K562 (cell line): ENCODE measurements around the gene HP1BP3. TPM values are rescaled to one million over a fixed set of nuclear protein-coding genes. Genes with fewer than 3 reads are reported as not detected.

Experiments
- ARID4B ChIP-seq: sonication (generic); formaldehyde crosslinking; IDR thresholded peaks from 2 replicates; pipeline ENCODE4 v1.8.0; 2022; ENCODE audit warnings: mild to moderate bottlenecking, missing genetic modification reagents
- BRCA1 ChIP-seq, 2 experiments: fragments of 450-650 bp in 1 of 2; sonication (generic) in 1 of 2; formaldehyde crosslinking in 1 of 2; IDR thresholded peaks; 2 replicates each; pipeline versions ENCODE4 v1.5.0 to v1.6.1; 2017 to 2020; ENCODE audit warnings: mild to moderate bottlenecking in 1 of 2, missing genetic modification reagents in 1 of 2
- CCAR2 ChIP-seq: fragments of 200-400 bp; formaldehyde crosslinking; IDR thresholded peaks from 2 replicates; pipeline ENCODE4 v1.6.1; 2017; ENCODE audit warnings: mild to moderate bottlenecking, low read depth, low read length
- E2F3 ChIP-seq: fragments of 250-450 bp; sonication (Bioruptor Pico); IDR thresholded peaks from 2 replicates; pipeline ENCODE4 v1.4.0; 2020; ENCODE audit warnings: mild to moderate bottlenecking
- FOXJ2 ChIP-seq: fragments of 200-800 bp; sonication (Bioruptor generic); IDR thresholded peaks from 2 replicates; pipeline ENCODE4 v1.6.1; 2016; ENCODE audit warnings: missing genetic modification characterization, missing compliant biosample characterization
- HMGN3 ChIP-seq: IDR thresholded peaks from 2 replicates; pipeline ENCODE4 v1.6.1; 2011; ENCODE audit warnings: borderline replicate concordance, low read depth, mild to moderate bottlenecking, mixed read lengths, low read length; ENCODE audit not compliant: insufficient read length; ENCODE audit errors: extremely low read depth
- KDM4B ChIP-seq, 2 experiments: fragments of 450-650 bp in 1 of 2; sonication (generic) in 1 of 2; IDR thresholded peaks; 2 replicates each; pipeline ENCODE4 v1.6.1; 2016 to 2017; ENCODE audit warnings: borderline replicate concordance in 2 of 2, antibody characterized with exemption in 1 of 2, low read depth in 1 of 2, mild to moderate bottlenecking in 1 of 2
- MED1 ChIP-seq: sonication (generic); formaldehyde crosslinking; IDR thresholded peaks from 2 replicates; pipeline ENCODE4 v1.8.1; 2023; ENCODE audit warnings: missing genetic modification reagents, borderline replicate concordance
- PHF8 ChIP-seq: fragments of 200-600 bp; sonication (generic); IDR thresholded peaks from 2 replicates; pipeline ENCODE4 v1.6.1; 2012; ENCODE audit warnings: mixed run types, mild to moderate bottlenecking, inconsistent platforms, low read length, moderate library complexity, borderline replicate concordance
- POLR3A ChIP-seq: IDR thresholded peaks from 2 replicates; pipeline ENCODE4 v1.6.1; 2011; ENCODE audit warnings: borderline replicate concordance, mild to moderate bottlenecking, moderate library complexity; ENCODE audit not compliant: insufficient read length, insufficient read depth; ENCODE audit errors: extremely low read depth
- RBM14 ChIP-seq: fragments of 200-400 bp; formaldehyde crosslinking; IDR thresholded peaks from 2 replicates; pipeline ENCODE4 v1.6.1; 2018; ENCODE audit warnings: low read depth, mild to moderate bottlenecking, low read length, moderate library complexity, borderline replicate concordance; ENCODE audit not compliant: insufficient read depth
- RFX1 ChIP-seq: fragments of 450-650 bp; IDR thresholded peaks from 2 replicates; pipeline ENCODE4 v1.6.1; 2016; ENCODE audit warnings: mild to moderate bottlenecking, moderate library complexity
- SIN3A ChIP-seq, 2 experiments: fragments of 150-350 bp in 1 of 2; IDR thresholded peaks; 2 replicates each; pipeline ENCODE4 v1.6.1; 2011 to 2016; ENCODE audit warnings: borderline replicate concordance in 2 of 2, low read depth in 2 of 2, low read length in 2 of 2, mild to moderate bottlenecking in 2 of 2, moderate library complexity in 2 of 2; ENCODE audit not compliant: control insufficient read depth in 1 of 2
- SMARCA4 ChIP-seq: fragments of 450-650 bp; IDR thresholded peaks from 2 replicates; pipeline ENCODE4 v1.6.1; 2016
- ZFX ChIP-seq: sonication (generic); formaldehyde crosslinking; IDR thresholded peaks from 2 replicates; pipeline ENCODE4 v1.8.0; 2022; ENCODE audit warnings: mild to moderate bottlenecking, missing genetic modification reagents, moderate library complexity
- ZNF75A ChIP-seq: fragments of 450-650 bp; formaldehyde crosslinking; IDR thresholded peaks from 2 replicates; pipeline ENCODE4 v1.4.0; 2020; ENCODE audit warnings: mild to moderate bottlenecking
- polyA plus RNA-seq, 8 experiments: library from polyadenylated mRNA; depleted of rRNA in 4 of 8; stranded (reverse) in 5 of 8; unstranded in 3 of 8; fragments of >200 nt; fragmentation: Nextera tagmentation in 2 of 8; fragmentation: Illumina TruSeq in 1 of 8; extraction: Ambion mirVana in 2 of 8; extraction: Trizol in 1 of 8; gene quantifications; 2 replicates each; pipeline versions ENCODE4 v1.2.1 to v1.2.3, GENCODE V29; 2011 to 2014; ENCODE audit warnings: inconsistent platforms in 1 of 8, missing spikeins in 1 of 8
- total RNA-seq, 7 experiments: library from RNA; depleted of rRNA in 6 of 7; stranded (reverse); fragments of >200 nt in 6 of 7; fragmentation: Illumina TruSeq in 2 of 7; extraction: Trizol in 2 of 7; gene quantifications; 2 replicates each; pipeline versions ENCODE4 v1.2.1 to v1.2.3, GENCODE V29; 2011 to 2021; ENCODE audit warnings: low replicate concordance in 1 of 7
- TF ChIP-seq, protein P1 (sequence below), 3 experiments: fragments of 200-800 bp in 1 of 3; sonication (Bioruptor generic) in 1 of 3; sonication (generic) in 1 of 3; formaldehyde crosslinking in 1 of 3; IDR thresholded peaks; 2 replicates each; pipeline versions ENCODE4 v1.6.1 to v1.8.0; 2016 to 2022; ENCODE audit warnings: mild to moderate bottlenecking in 2 of 3, missing compliant biosample characterization in 2 of 3, missing genetic modification characterization in 2 of 3, missing genetic modification reagents in 1 of 3
- TF ChIP-seq, protein P2 (sequence below), 2 experiments: fragments of 450-650 bp; conservative IDR thresholded peaks; 2 replicates each; pipeline ENCODE4 v1.6.1; 2017; ENCODE audit warnings: mild to moderate bottlenecking in 2 of 2, moderate library complexity in 2 of 2

HP1BP3 gene
- total and polyA plus RNA-seq, 9 of the 15 experiments (the other 6 are each of a cell fraction or from before 2014, with no cell fraction given): 57.3 to 513 (median 240) TPM

GRCh38 chr1:20717452-20718342 is 69.4 kb downstream of the HP1BP3 start, which contains the start of gene KIF17 (continued):
- TF ChIP-seq, protein P1, sequence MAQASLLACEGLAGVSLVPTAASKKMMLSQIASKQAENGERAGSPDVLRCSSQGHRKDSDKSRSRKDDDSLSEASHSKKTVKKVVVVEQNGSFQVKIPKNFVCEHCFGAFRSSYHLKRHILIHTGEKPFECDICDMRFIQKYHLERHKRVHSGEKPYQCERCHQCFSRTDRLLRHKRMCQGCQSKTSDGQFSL (CRISPR knock-in tag; IDR thresholded peaks at IDR 0.05): no peak
- TF ChIP-seq, protein P1 (tag; IDR thresholded peaks at IDR 0.05): no peak
- TF ChIP-seq, protein P2, sequence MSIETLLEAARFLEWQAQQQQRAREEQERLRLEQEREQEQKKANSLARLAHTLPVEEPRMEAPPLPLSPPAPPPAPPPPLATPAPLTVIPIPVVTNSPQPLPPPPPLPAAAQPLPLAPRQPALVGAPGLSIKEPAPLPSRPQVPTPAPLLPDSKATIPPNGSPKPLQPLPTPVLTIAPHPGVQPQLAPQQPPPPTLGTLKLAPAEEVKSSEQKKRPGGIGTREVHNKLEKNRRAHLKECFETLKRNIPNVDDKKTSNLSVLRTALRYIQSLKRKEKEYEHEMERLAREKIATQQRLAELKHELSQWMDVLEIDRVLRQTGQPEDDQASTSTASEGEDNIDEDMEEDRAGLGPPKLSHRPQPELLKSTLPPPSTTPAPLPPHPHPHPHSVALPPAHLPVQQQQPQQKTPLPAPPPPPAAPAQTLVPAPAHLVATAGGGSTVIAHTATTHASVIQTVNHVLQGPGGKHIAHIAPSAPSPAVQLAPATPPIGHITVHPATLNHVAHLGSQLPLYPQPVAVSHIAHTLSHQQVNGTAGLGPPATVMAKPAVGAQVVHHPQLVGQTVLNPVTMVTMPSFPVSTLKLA (conservative IDR thresholded peaks at IDR 0.05): peak in 1 of 2 experiments; percentile 10; a peak in 2 of 4 replicates
- TF ChIP-seq ZNF75A (CRISPR knock-in tag): no peak
- TF ChIP-seq POLR3A: no peak
- TF ChIP-seq RFX1: peak; percentile 78
- no peak for TF ChIP-seq MED1 (CRISPR knock-in tag)
- no peak for TF ChIP-seq BRCA1 (IDR thresholded peaks at IDR 0.05)
- TF ChIP-seq BRCA1 (CRISPR knock-in tag; IDR thresholded peaks at IDR 0.05): 0 out of 2 replicates have a peak, but pooled peaks have one; percentile 39
- peak; percentile 40 for TF ChIP-seq ZFX (CRISPR knock-in tag)
- peak; percentile 65 for TF ChIP-seq HMGN3
- peak; percentile 82 for TF ChIP-seq ARID4B (CRISPR knock-in tag)
- TF ChIP-seq CCAR2: no peak
- 0 out of 2 replicates have a peak, but pooled peaks have one; percentile 6 for TF ChIP-seq RBM14
- no peak for TF ChIP-seq KDM4B (IDR thresholded peaks at IDR 0.05; ENCODE audit: borderline replicate concordance in 2 of 2, low read depth in 1 of 2)
- no peak for TF ChIP-seq SMARCA4
- TF ChIP-seq FOXJ2 (tag): no peak
- peak; percentile 80 to 95; a peak in 3 of 4 replicates for TF ChIP-seq SIN3A (IDR thresholded peaks at IDR 0.05; ENCODE audit: borderline replicate concordance in 2 of 2, control insufficient read depth in 1 of 2, low read depth in 2 of 2, low read length in 2 of 2)
- TF ChIP-seq E2F3: peak; percentile 57; the same call in 1 of the 2 replicates
- TF ChIP-seq PHF8: 0 out of 2 replicates have a peak, but pooled peaks have one; percentile 9
